GM19467 (cell line): ENCODE results near the gene TXNL4A.
"Not testable (repeated sequence)": the region's sequence is repeated elsewhere in the genome, so short reads cannot be mapped to it uniquely, and the experiment has no call there.

Source experiments
- ATAC-seq: cut with Tn5 transposase; IDR thresholded peaks from one replicate; pipeline ENCODE4 v1.9.1; 2021; ENCODE audit warnings: mild to moderate bottlenecking, moderate library complexity; ENCODE audit not compliant: unreplicated experiment

TXNL4A gene

DNA sequence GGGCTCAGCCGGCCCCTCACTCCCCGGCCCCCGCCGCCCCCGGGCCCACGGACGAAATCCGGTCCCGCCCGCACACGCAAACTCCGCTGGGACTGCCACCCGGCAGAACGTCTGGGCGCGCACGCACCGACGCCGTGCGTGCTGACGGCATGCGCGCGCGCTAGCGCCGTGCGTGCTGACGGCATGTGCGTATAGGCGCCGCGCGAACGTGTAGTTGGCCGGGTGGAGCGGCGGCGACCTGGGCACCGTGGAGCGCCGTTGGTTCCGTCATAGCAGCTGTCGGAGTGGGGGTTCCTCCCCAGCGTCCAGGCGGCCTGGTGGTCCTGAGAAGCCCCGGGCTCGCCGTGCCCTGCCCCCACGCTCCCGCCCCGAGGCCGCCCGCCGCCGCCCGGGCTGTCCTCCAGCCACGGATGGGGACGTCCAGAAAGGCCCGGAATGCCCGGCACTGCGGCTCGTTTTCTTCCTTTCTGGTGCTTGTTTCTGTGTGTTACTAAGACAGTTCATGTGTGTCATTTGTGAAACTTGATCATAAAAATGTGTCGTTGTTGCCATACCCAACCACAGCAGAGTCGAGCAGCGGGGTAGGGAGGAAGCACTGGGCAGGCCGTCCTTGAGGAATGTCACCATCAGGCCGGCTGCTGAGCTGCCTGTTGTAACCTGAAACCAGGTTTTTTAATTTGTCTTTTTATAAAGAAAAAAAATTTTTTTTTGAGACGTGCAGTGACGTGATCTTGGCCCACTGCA lies at the start of gene TXNL4A:
TXNL4A (minus strand) TSS at position 113 of the 744 bp plus-strand sequence. CDS start 171 bp downstream, outside the sequence.
- peak; percentile 96 for ATAC-seq

- ATAC-seq: no peak
Observed at GRCh38 chr18:80037300-80037699, 48.9 kb upstream of the TXNL4A start.

DNA sequence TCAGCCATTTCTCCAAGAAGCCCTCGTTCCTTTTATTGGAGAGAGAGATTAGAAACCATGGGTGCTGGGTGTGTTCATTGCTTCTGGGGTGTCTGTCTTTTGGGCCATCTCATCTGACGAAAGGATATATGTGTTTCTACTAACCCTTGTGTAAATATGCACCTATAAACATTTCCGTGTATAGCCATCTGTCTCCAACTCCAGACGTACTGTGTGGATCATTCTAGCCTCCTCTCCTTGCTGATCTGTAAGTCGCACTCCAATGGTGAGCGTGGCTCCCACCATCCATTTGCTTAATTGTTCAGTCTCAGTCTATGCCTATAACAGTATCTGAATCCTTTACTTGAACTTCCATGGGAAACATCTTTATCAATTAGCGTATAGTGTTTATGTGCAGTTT lies 47.6 kb upstream of the TXNL4A start:
- no peak for ATAC-seq

GRCh38 chr18:80034852-80035406 lies 46.6 kb upstream of the TXNL4A start:
- no peak for ATAC-seq

DNA sequence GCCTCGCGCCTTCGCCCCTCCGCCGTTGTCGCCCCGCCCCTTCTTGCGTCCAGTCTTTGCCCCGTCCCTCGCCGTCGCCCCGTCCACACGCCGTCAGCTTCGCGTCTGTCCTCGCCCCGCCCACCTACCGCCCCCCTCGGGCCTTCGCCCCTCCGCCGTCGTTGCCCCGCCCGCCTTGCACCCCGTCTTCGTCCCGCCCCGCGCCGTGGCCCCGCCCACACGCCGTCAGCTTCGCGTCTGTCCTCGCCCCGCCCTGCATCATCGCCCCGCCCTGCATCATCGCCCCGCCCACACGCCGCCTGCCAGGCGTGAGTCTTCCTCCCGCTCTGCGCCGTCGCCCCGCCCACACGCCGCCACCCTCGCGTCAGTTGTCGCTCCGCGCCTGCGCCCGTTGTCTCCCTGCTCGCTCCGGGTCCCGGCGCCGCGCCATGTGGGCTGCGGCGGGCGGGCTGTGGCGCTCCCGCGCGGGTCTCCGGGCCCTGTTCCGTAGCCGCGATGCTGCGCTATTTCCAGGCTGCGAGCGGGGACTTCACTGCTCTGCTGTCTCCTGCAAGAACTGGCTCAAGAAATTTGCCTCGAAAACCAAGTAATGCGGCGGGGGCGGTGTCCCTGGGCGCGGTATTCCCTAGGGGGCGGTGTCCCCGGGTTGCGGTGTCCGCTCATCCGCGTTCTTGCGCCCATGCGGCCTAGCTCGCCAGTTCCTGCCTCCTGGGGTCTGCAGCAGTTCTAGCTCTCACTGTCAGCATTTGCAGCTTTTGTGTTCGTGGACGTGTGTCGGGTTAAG lies 45.9 kb upstream of the TXNL4A start, which contains the start of gene RBFA:
RBFA (plus strand) TSS at position 367 of the 784 bp plus-strand sequence; CDS start at position 429, 62 bp downstream.
- peak; percentile 77 for ATAC-seq

DNA sequence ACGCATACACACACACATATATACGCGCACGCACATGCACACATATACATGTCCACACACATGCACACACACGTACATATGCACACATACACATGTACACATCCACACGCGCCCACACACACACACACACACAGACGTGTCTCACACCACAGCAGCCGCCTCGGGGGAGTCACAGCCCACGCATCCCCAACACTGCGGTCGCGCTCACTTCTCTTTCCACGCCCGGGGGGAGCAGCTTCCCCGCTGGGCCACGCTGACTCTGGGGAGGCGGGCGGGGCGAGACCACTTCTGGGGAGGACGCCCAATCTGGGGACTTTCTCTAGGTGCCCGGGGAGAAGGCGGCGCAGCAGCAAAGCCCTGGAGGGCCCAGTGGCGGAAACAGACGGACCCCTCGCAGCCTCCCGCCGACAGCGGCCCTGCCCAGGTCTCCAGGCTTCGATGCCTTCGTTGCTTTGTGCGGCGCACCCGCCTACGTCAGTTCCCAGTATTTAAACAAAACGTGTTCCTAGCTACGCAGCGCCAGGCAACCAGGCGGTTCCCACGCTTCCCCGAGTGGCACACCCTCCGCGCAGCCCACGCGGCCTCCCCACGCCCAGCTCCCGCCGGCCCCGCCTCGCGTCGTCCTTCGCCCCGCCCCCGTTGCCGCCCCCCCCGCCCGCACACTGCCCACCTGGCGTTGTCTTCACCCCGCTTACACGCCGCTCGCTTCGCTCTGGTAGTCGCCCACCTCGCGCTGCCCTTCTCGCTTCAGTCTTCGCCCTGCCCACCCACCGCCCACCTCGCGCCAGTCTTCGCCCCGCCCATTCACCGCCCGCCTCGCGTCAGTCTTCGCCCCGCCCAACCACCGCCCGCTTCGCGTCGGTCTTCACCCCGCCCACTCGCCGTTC lies 45.1 kb upstream of the TXNL4A start:
- ATAC-seq: peak; percentile 47

DNA sequence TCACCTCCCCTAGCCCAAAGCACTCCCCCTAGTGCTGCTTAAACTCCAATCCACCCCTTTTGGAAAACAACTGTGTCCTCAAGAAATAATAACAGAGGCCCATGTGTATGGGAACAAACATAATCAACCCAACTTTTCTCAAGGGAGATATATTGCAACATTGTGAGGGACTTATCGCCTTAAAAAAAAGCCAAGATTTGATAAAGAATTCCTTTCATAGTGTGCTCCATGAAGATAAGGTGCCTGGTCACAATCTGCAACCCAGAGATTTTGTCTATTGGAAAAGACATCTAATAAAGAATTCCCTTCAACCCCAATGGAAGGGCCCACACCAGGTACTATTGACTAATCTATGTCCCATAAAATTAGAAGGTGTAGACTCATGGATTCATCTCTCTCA lies 41.3 kb upstream of the TXNL4A start:
- no peak for ATAC-seq

- not testable (repeated sequence) for ATAC-seq
Observed at GRCh38 chr18:80027719-80028118, 39.4 kb upstream of the TXNL4A start.

- ATAC-seq: no peak
Observed at GRCh38 chr18:80026363-80026762, 38.0 kb upstream of the TXNL4A start.

DNA sequence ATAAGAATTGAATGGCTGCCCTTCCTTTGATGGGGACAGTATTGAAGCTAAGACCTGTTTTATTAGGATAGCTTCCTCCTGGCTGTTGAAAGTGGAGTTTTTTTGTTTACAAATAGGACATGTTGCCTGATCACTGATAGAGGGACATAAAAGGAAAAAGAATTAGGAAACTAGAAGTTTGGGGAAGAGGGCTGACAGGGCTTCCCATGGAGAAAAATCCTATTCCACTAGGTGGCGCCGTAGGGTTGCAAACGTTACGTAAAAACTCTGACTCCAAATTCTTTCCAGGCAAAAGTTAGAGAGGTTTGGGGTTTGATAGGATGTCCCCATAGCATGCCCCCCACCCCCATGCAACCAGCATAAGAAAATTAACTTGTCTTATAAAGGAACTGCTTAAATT lies 34.8 kb upstream of the TXNL4A start:
- ATAC-seq: no peak

- no peak for ATAC-seq
Observed at GRCh38 chr18:80022613-80023012, 34.2 kb upstream of the TXNL4A start.

- ATAC-seq: no peak
Observed at GRCh38 chr18:80012714-80013113, 24.4 kb upstream of the TXNL4A start.

- not testable (repeated sequence) for ATAC-seq
Observed at GRCh38 chr18:80011496-80012137, 23.3 kb upstream of the TXNL4A start.

DNA sequence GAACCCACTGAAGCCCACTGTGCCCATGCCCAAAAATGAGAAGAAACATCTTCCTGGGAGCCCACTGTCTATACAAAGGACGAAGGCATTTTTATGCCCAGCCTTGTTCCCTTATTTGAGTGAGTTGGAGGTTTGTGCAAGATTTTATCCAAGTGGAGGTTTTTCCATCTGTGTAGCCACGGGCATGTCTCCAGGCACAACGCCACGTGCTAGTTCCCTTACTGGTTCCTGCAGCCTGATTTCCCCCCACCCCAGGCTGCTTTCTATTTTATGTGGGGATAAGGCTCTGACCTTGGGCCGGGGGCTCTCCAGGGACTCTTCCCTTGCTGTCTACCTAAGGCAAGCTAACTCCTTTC lies 22.2 kb upstream of the TXNL4A start:
- ATAC-seq: no peak

DNA sequence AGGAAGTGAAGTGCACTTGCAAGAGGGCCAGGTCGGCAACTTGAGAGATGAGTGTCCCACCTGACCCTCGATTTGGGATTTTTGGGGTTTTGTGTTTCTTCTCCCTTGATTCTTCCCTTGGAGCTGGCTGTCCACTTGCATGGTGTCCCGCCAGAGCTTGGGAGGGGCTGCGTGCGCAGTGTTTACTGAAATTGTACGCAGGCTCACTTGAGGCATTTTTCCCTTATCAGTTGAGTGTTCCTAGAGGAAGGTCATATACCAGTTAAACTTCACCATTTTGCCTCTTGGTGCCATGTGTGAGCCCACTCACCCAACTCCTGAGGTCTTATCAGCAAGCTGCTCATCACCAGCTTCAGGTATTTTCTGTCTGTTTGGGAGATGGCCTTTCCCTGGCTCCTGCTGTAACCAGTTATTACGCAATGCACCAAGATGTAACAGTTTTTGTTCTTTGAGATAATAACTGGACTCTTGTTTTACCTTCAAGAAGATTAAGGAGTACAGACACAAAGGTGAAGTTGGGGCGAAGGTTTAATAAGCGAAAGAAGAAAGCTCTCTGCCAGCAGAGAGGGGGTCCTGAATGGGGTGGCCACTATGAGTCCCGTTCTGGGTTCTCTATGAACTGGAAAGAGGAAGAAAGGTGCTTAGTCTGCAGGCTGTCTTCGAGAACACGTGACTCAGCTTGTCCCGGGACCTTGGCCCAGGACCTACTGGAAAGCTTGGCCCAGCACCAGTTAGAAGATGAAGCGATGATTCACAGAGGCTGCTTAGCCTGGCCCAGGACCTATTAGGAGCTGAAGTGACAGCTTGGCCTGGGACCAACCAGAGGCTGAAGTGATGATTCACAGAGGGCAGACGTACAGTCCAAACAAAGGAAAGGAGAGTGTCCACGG lies 21.5 kb upstream of the TXNL4A start:
- ATAC-seq: no peak

DNA sequence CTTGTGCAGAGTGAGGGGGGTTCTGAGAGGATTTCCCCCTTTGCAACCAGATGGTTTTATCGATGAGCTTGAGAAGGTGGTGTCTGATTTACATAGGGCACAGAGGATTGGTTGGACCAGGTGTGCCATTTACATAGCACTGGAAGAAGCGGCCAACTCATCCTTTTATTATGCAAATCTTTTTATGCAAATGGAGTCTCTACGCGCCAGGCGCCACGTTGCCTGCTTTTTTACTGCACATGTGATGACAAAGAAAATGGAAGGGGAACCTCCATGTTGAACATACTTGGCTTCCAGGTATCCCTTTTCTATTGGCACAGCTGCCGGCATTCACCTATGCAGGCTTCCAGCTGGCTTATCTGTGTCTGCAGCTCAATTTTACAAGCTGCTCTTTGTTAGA lies 18.4 kb upstream of the TXNL4A start:
- ATAC-seq: no peak

DNA sequence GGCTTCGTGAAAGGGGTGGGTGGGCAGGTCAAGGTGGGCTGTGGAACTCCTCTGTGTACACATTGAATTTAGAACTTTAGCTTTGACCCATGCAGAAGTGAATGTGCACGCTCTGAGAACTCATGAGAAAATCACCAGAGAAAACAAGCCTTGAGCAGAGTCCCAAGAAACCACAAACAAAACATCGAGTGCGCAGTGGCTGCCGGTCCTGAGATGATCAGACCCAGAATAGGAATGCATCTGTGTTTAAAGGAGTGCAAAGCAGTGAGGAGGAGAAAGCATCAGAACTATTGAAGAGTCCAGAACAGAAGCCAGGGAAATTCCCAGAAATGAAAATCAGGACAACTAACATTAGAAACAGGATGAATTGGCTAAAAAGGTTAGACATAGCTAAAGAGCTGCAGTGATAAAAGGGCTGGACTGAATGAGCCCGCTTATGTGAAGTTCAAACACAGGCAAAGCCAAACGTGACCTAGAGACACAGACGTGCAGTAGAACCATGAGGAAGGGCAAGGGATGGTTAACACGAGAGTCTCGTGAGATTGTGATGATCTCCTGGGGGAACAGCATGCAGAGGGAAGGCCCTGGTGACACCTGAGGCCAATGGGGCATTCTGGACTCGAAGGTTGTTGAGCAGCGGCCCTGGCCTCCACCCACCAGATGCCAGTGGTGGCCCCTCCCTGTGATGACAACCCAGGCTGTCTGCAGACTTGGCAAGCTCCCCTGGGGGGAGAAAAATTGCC lies 16.4 kb upstream of the TXNL4A start:
- ATAC-seq: no peak

- no peak for ATAC-seq
Observed at GRCh38 chr18:80002468-80002867, 14.1 kb upstream of the TXNL4A start.

- no peak for ATAC-seq
Observed at GRCh38 chr18:80000877-80001276, 12.5 kb upstream of the TXNL4A start.
